Measurements from ENCODE around the gene ADORA2A. TPM values are rescaled to one million over a fixed set of nuclear protein-coding genes. Genes with fewer than 3 reads are reported as not detected.

The ADORA2A gene
- total RNA-seq, 1 donor, result 0.45 TPM

GRCh38 chr22:24440718-24441405 lies 13.5 kb downstream of the ADORA2A start:
- DNase-seq (ENCODE audit: low read depth), result no peak
- H3K4me3 ChIP-seq (ENCODE audit: low read depth, low read length), result no peak overlapping the region
- TF ChIP-seq CTCF (IDR thresholded peaks at IDR 0.05; ENCODE audit: insufficient read depth, low read length), result no peak

- H3K4me3 ChIP-seq (ENCODE audit: low read depth, low read length), result no peak overlapping the region
- TF ChIP-seq CTCF (IDR thresholded peaks at IDR 0.05; ENCODE audit: insufficient read depth, low read length), result no peak
- no peak for DNase-seq (ENCODE audit: low read depth)
Measured at GRCh38 chr22:24441406-24442351, 14.3 kb downstream of the ADORA2A start.

- no peak for TF ChIP-seq CTCF (IDR thresholded peaks at IDR 0.05; ENCODE audit: insufficient read depth, low read length)
- no peak for DNase-seq (ENCODE audit: low read depth)
- H3K4me3 ChIP-seq (ENCODE audit: low read depth, low read length), result no peak overlapping the region
Measured at GRCh38 chr22:24442352-24442744, 14.9 kb downstream of the ADORA2A start.

- DNase-seq (ENCODE audit: low read depth), result no peak
- TF ChIP-seq CTCF (IDR thresholded peaks at IDR 0.05; ENCODE audit: insufficient read depth, low read length), result no peak
Measured at GRCh38 chr22:24443668-24444067, 16.3 kb downstream of the ADORA2A start.

GRCh38 chr22:24444251-24444650 lies 16.9 kb downstream of the ADORA2A start:
- no peak for TF ChIP-seq CTCF (IDR thresholded peaks at IDR 0.05; ENCODE audit: insufficient read depth, low read length)
- DNase-seq (ENCODE audit: low read depth), result no peak
- H3K4me3 ChIP-seq (ENCODE audit: low read depth, low read length), result no peak overlapping the region

More at GRCh38 chr22:24443668-24444067, 16.3 kb downstream of the ADORA2A start:
- no peak overlapping the region for H3K4me3 ChIP-seq (ENCODE audit: low read depth, low read length)

- no peak for TF ChIP-seq CTCF (IDR thresholded peaks at IDR 0.05; ENCODE audit: insufficient read depth, low read length)
- DNase-seq (ENCODE audit: low read depth), result no peak
- H3K4me3 ChIP-seq (ENCODE audit: low read depth, low read length), result no peak overlapping the region
Measured at GRCh38 chr22:24444729-24445466, 17.5 kb downstream of the ADORA2A start.

All from fibroblast of the aortic adventitia (primary cell).